Keratinocyte (primary cell): ENCODE data around the gene ATP11A.

ENCODE experiments used
- CTCF ChIP-seq, 3 experiments: IDR thresholded peaks in 1 of 3; conservative IDR thresholded peaks in 1 of 3; optimal IDR thresholded peaks in 1 of 3; 2 replicates in 2 of 3; 3 replicates in 1 of 3; pipeline versions ENCODE3 to v1.5.1; 2011; ENCODE audit warnings: low read length in 3 of 3, mild to moderate bottlenecking in 3 of 3, moderate library complexity in 2 of 3, control low read depth in 1 of 3, inconsistent platforms in 1 of 3; ENCODE audit not compliant: insufficient read depth in 2 of 3; ENCODE audit errors: extremely low read depth in 1 of 3
- EZH2 ChIP-seq: IDR thresholded peaks from one replicate; pipeline ENCODE4 v1.6.1; 2012; ENCODE audit warnings: inconsistent platforms, mild to moderate bottlenecking, low read length, moderate library complexity

DNA sequence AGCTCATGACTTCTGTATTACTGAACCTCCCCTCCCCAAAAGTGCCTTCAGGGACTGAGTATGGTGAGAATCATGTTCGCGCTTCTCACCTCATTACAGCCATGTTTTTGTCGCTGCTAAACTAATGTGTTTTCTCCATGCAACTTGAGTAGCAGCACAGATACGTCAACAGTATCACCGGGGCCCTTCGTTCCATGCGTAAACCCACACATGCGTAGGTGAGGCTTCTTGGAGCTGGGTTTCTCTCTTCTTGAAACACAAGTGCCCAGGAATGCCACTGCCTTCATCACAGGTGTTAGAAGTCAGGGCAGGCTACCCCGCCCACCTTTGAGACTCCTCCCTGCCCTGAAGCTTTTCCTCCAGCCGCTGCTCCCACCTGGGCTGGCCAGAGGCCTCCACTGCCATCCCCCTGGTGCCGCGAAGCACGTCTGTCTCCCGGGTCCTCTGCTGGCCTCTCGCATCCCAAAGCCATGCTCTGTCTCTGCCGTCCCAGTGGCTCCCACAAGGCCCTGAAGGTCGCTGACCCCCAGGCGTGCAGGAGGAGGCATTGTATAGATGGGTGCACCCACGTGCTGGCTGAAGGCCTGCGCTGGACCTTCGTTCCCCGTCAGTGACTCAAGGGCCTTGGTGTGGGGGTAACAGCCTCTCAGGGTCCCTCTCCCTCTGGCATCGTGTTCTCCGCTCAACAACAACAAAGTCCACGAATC is 143.9 kb downstream of the ATP11A start:
- no peak for TF ChIP-seq EZH2
- TF ChIP-seq CTCF (optimal IDR thresholded peaks at IDR 0.05 in 1 of 3, IDR thresholded peaks at IDR 0.05 in 1 of 3, conservative IDR thresholded peaks at IDR 0.05 in 1 of 3; ENCODE audit: extremely low read depth in 1 of 3, insufficient read depth in 2 of 3, low read length in 3 of 3) = no peak
